ENCODE results near the gene NR2F2. TPM values are rescaled to one million over a fixed set of nuclear protein-coding genes. Genes with fewer than 3 reads are reported as not detected.

The NR2F2 gene
- total and polyA plus RNA-seq, 2 donors (not counting 1 experiment from before 2014, with no cell fraction given): not detected

DNA sequence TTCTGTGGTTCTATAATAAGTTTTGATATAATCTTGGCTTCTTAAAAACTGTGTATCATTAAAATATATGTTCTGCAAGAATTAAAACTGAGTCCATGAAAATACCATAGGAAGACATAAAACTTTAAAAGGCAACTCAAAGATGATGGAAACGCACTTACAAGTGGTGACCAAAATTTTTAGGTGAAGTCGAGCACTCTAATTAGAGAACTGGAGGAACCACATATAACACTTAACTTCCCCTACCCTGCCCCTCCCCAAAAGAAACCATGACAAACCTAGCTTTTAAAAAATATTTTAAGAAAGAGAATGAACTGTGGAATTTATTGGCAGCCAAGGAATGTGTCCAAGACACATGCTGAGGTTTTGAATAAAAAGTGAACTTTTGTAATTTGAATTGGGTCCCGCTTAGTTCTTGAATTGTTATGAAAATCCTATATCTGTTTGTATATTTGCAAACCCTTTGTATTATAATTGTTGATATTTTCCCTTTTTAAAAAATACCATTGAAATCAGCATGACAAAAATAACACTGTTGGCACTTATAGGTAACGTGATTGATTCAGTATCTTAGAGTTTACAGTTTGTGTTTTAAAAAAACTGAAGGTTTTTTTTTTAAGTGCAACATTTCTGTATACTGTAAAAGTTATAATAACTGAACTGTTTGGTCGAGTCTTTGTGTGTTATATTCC is 7.7 kb downstream of the NR2F2 start:
- peaks cover 0 to 75% (median 39%) of the 10 kb centered on the region in 4 experiments for H3K27me3 ChIP-seq (replicated peaks in 1 of 4; ENCODE audit: control extremely low read depth in 1 of 4, control insufficient read depth in 3 of 4, insufficient read depth in 4 of 4, low read length in 3 of 4)
- ChIA-PET CTCF (no interaction called here), POLR2A (no interaction called here)
- H2AFZ ChIP-seq (ENCODE audit: insufficient read depth, low read depth, low read length, poor library complexity, severe bottlenecking): no peak overlapping the region
- Mint-ChIP-seq H3K27ac (no peak overlapping the region), H3K4me1 (peaks cover 2% of the 10 kb centered on the region), H3K9me3 (ENCODE audit: insufficient read depth) (no peaks in the 10 kb centered on the region), H3K4me3 (no peak overlapping the region), H3K27me3 (peaks cover 72% of the 10 kb centered on the region)
- H3K79me2 ChIP-seq (ENCODE audit: control insufficient read depth, insufficient read depth, low read length): no peaks in the 10 kb centered on the region
- H3K9me3 ChIP-seq (ENCODE audit: control extremely low read depth in 1 of 3, control insufficient read depth in 2 of 3, insufficient read depth in 1 of 3, low read length in 2 of 3): peaks cover 0 to 32% (median 0%) of the 10 kb centered on the region in 3 donors
- no peaks in the 10 kb centered on the region for H4K20me1 ChIP-seq (ENCODE audit: control insufficient read depth, insufficient read depth, low read length, poor library complexity, severe bottlenecking)
- no peaks in the 10 kb centered on the region for H3K36me3 ChIP-seq (replicated peaks in 1 of 2; ENCODE audit: control extremely low read depth in 1 of 2, control insufficient read depth in 1 of 2, extremely low read depth in 1 of 2, insufficient read depth in 2 of 2, low read length in 1 of 2)
- ATAC-seq (ENCODE audit: low read depth) (no peak), DNase-seq (no peak)
- no peak overlapping the region for H3K4me2 ChIP-seq (replicated peaks; ENCODE audit: low read depth, low read length, poor library complexity, severe bottlenecking)
- WGBS (ENCODE audit: insufficient coverage): no CpG with 5 or more reads among the region's 5 CpGs
- H3K9ac ChIP-seq (ENCODE audit: low read length): no peak overlapping the region
- H3K4me3 ChIP-seq (ENCODE audit: control extremely low read depth in 1 of 5, extremely low read depth in 1 of 5, insufficient read depth in 1 of 5, low read depth in 2 of 5, low read length in 4 of 5): no peak overlapping the region
- no peak overlapping the region for H3K27ac ChIP-seq (ENCODE audit: low read length in 2 of 2)
- intact Hi-C loops (cut with micrococcal nuclease): no loop called here
- TF ChIP-seq EZH2 (IDR thresholded peaks at IDR 0.05; ENCODE audit: borderline replicate concordance, insufficient read depth, low read depth, low read length, poor library complexity, severe bottlenecking) (no peak), CTCF (IDR thresholded peaks at IDR 0.05) (no peak)
- peaks cover 0 to 4% of the 10 kb centered on the region in 2 donors for H3K4me1 ChIP-seq (ENCODE audit: control insufficient read depth in 2 of 2, insufficient read depth in 2 of 2, low read length in 2 of 2)

DNA sequence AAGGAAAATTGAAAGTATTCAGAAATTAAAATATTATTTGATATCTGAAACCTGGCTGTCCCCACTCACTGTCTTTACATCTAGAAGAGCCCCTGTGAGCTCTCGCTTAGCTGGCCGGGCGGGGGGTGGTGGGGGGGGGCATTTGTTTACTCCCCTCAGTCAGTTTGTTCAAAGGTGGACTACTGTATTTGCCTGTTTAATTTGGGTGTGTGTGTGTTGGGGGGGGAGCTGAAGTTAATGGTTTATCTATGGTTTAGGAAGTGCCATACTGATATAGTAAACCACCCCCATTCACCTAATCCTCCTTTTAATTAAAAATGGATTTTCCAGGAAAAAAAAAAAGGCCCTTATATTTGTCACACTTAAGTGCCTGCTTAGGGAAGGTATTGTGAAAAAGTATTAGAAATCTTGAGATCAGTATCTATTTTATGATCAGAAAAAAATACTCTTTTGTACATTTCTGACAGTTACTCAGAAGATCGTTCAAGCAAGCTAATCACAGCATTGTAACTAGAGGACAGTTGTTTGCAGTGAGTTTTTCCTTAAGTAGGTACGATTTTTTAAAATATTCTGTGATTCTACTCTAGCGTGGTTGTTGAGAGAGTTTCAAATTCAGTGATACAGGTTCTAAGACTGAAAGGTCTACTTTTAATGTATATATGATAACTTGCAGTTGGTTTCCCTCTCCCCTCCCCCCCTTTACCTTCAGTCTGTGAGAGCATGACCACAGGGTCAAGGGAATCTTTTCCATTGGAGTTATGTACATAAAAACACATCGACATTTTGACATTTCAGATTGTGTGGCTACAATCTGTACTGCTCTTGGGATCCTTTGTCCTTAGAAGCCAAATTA is 8.5 kb downstream of the NR2F2 start:
- Mint-ChIP-seq H3K9me3 (ENCODE audit: insufficient read depth) (no peaks in the 10 kb centered on the region), H3K27ac (no peak overlapping the region), H3K4me1 (no peaks in the 10 kb centered on the region), H3K27me3 (peaks cover 76% of the 10 kb centered on the region), H3K4me3 (no peak overlapping the region)
- peaks cover 0 to under 1% of the 10 kb centered on the region in 2 donors for H3K4me1 ChIP-seq (ENCODE audit: control insufficient read depth in 2 of 2, insufficient read depth in 2 of 2, low read length in 2 of 2)
- intact Hi-C loops (cut with micrococcal nuclease): no loop called here
- no peaks in the 10 kb centered on the region for H3K36me3 ChIP-seq (replicated peaks in 1 of 2; ENCODE audit: control extremely low read depth in 1 of 2, control insufficient read depth in 1 of 2, extremely low read depth in 1 of 2, insufficient read depth in 2 of 2, low read length in 1 of 2)
- H3K27ac ChIP-seq (ENCODE audit: low read length in 2 of 2): no peak overlapping the region
- H3K79me2 ChIP-seq (ENCODE audit: control insufficient read depth, insufficient read depth, low read length): no peaks in the 10 kb centered on the region
- no peak overlapping the region for H3K4me2 ChIP-seq (replicated peaks; ENCODE audit: low read depth, low read length, poor library complexity, severe bottlenecking)
- TF ChIP-seq EZH2 (IDR thresholded peaks at IDR 0.05; ENCODE audit: borderline replicate concordance, insufficient read depth, low read depth, low read length, poor library complexity, severe bottlenecking) (no peak), CTCF (IDR thresholded peaks at IDR 0.05) (no peak)
- H3K9me3 ChIP-seq (ENCODE audit: control extremely low read depth in 1 of 3, control insufficient read depth in 2 of 3, insufficient read depth in 1 of 3, low read length in 2 of 3): peaks cover 0 to 32% (median 0%) of the 10 kb centered on the region in 3 donors
- no CpG with 5 or more reads among the region's 7 CpGs for WGBS (ENCODE audit: insufficient coverage)
- peaks cover 0 to 75% (median 37%) of the 10 kb centered on the region in 4 experiments for H3K27me3 ChIP-seq (replicated peaks in 1 of 4; ENCODE audit: control extremely low read depth in 1 of 4, control insufficient read depth in 3 of 4, insufficient read depth in 4 of 4, low read length in 3 of 4)
- CTCF ChIA-PET: no interaction called here
- H3K4me3 ChIP-seq (ENCODE audit: control extremely low read depth in 1 of 5, extremely low read depth in 1 of 5, insufficient read depth in 1 of 5, low read depth in 2 of 5, low read length in 4 of 5): no peak overlapping the region
- H3K9ac ChIP-seq (ENCODE audit: low read length): no peak overlapping the region
- POLR2A ChIA-PET: no interaction called here
- no peaks in the 10 kb centered on the region for H4K20me1 ChIP-seq (ENCODE audit: control insufficient read depth, insufficient read depth, low read length, poor library complexity, severe bottlenecking)
- H2AFZ ChIP-seq (ENCODE audit: insufficient read depth, low read depth, low read length, poor library complexity, severe bottlenecking): no peak overlapping the region
- ATAC-seq (ENCODE audit: low read depth) (no peak), DNase-seq (no peak)
